ENCODE data around the gene DCAF11.

The DCAF11 gene

GRCh38 chr14:24114532-24115421 is at the start of gene DCAF11, which contains the start of gene NRL:
TSS of gene DCAF11 (plus strand) at chr14:24114777. CDS start at chr14:24115595, 818 bp downstream.
TSS of gene NRL (minus strand) at chr14:24114949. CDS start at chr14:24082848, 32,101 bp downstream.
- peak; percentile 100 for DNase-seq

- DNase-seq: no peak
Measured at GRCh38 chr14:24064856-24065255, 49.7 kb upstream of the DCAF11 start.

DNA sequence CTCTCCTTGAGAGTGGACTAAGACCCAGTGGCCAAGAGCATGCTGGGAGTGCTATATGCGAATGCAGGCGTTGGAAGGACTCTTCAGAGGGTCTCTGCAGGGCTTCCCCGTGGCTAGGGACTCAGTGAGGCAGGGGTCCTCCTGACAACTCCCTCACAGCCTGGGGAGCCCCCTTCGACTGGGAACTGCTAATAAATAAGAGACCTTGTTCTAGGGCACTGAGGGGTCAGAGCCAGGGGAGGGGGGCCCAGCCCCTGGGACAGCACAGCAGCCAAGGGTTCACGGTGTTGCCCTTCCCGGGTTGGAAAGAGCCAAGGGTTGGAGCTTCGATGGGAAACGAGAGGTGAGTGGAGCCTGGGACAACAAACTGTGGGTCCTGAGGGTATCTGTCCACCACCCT is 49.2 kb upstream of the DCAF11 start:
- no peak for DNase-seq

- DNase-seq: no peak
Measured at GRCh38 chr14:24066496-24067132, 48.0 kb upstream of the DCAF11 start.

GRCh38 chr14:24067133-24068082 is 47.2 kb upstream of the DCAF11 start:
- no peak for DNase-seq

GRCh38 chr14:24068711-24069410 is 45.7 kb upstream of the DCAF11 start:
- no peak for DNase-seq

GRCh38 chr14:24069411-24069735 is 45.2 kb upstream of the DCAF11 start:
- no peak for DNase-seq

DNA sequence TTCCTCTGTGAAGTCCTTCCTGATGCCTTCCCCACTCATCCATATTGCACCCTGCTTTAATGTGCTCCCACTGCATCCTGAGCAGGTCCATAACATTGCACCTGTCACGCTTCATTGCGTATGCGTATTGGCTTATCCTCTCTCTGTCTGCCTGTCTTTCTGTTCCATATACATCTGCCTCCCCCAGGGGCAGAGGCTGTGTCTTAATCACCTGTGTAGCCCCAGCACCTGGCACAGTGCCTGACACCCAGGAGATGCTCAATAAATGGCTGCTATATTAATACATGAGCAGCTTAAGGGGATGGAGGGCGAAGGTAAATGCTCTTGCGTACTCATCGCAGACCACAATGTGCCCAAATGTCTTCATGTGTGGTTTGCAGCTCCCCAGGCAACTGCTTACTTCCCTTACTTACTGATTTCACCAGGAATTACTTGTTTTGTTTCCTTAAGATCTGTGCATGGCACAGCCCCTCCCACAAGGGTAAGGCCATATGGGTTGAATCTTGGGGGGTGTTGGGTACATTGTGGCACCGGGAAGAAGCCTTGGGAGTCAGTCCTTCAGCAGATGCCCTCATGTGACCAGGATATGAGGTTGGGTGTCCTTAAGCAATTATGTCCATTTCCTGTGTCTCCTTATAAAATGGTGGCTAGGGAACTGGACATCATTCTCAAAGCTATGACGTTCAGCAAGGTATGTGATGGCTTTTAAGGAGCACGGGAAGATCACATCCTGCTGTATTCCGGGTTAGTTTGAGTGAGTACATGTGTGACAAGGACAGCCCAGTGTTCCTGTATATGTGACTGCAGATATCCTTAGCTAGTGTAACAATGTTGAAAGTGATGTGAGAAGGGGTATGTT is 44.1 kb upstream of the DCAF11 start:
- DNase-seq: no peak

GRCh38 chr14:24071144-24071697 is 43.4 kb upstream of the DCAF11 start, which contains the start of gene CPNE6:
TSS of gene CPNE6 (plus strand) at chr14:24071562. CDS start at chr14:24072937, 1,375 bp downstream.
- DNase-seq: no peak

DNA sequence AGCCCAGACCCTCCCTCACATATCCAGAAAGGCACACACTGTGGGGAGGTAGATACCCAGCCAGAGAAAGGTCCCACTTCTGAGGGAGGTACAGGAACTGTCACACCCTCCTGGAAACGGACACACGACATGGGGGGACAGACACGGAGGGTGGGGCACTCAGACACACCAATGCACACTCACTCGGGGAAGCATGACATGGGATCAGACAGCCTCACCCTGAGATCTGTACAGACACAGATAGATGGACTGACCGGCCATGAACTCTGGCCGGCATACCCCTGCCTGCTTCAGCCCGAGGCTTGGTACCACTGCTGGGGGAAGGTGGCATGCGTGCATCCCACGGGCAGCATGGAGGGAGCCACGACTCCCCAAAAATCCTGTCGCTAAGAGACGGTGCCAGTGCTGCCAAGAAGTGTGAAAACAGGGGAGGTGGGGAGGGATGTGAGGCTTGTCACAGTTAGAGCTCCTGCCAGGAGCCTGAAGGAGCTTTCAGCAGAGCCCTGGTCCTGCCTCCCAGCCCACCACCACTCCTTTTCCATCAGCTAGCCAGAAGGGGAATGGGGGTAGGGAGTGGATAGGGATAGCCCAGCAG is 42.6 kb upstream of the DCAF11 start:
- DNase-seq: no peak

GRCh38 chr14:24072436-24072835 is 42.1 kb upstream of the DCAF11 start:
- DNase-seq: no peak

- DNase-seq: no peak
Measured at GRCh38 chr14:24072881-24073877, 41.4 kb upstream of the DCAF11 start.

DNA sequence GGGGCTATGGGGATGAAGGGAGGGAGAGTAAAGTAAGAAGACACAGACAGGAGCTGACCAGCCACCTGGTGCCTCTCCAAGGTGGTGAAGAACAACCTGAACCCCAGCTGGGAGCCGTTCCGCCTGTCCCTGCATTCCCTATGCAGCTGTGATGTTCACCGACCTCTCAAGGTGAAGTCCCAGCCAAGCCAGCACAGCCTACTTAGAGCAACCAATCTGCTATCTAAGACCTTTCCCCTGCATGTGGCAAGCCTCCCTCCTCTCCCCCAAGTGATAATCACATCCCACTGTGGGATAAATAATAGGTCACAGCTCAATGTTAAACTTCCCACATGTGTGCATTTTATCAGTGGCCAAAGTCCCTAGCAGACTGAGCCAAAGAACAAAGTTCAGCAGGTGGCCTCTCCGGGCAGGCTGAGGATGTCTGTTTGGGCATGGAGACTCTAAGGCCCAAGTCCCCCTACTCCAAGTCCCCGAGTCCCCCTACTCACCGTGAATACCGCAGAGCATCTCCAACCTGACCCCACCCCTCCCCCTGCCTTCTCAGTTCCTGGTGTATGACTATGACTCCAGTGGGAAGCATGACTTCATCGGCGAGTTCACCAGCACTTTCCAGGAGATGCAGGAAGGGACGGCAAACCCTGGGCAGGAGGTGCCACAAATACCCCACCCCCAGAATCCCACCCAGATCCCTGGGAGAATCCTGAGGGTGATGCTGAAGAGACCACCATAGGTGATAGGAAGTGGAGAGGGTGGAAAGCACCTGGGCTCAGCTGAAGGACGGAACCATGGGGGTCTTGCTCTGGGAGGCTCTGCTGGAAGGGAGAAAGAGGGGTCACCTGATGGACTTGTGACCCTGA is 39.7 kb upstream of the DCAF11 start:
- no peak for DNase-seq

- no peak for DNase-seq
Measured at GRCh38 chr14:24075485-24076301, 38.9 kb upstream of the DCAF11 start.

- DNase-seq: no peak
Measured at GRCh38 chr14:24076302-24076601, 38.3 kb upstream of the DCAF11 start.

GRCh38 chr14:24077086-24077485 is 37.5 kb upstream of the DCAF11 start:
- DNase-seq: no peak

GRCh38 chr14:24078146-24078545 is 36.4 kb upstream of the DCAF11 start:
- no peak for DNase-seq
